ENCODE results near the gene CDH4. TPM values are rescaled to one million over a fixed set of nuclear protein-coding genes. Genes with fewer than 3 reads are reported as not detected.

The CDH4 gene
- total RNA-seq, 2 donors from 2014 or later: 0.07 to 0.94 TPM

GRCh38 chr20:61516346-61517208 lies 264.5 kb downstream of the CDH4 start:
- TF ChIP-seq CTCF (IDR thresholded peaks at IDR 0.05): no peak
- H3K4me1 ChIP-seq: no peaks in the 10 kb centered on the region
- H3K36me3 ChIP-seq: no peaks in the 10 kb centered on the region
- DNase-seq (ENCODE audit: low spot score): no peak
- H3K4me3 ChIP-seq: no peak overlapping the region
- no peaks in the 10 kb centered on the region for H3K9me3 ChIP-seq
- H3K27ac ChIP-seq: no peak overlapping the region
- H3K27me3 ChIP-seq: no peaks in the 10 kb centered on the region

DNA sequence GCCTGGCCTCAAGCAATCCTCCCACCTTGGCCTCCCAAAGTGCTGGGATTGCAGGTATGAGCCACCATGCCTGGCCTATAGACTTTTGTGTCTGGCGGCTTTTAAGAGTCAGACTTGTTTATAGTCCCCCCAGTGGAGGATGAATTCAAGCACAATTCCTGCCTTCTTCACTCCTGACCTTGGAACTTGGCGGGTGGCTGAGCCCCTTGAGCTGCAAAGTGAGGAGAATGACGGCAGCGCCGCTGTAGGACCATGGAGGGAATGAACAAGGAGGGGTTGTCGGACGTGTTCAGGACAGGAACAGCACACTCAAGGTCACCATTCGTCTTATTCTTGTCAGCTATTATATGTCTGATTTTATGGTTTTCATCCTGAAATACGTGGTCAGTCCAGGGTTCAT lies 265.4 kb downstream of the CDH4 start:
- DNase-seq (ENCODE audit: low spot score): no peak
- TF ChIP-seq CTCF (IDR thresholded peaks at IDR 0.05): no peak
- no peaks in the 10 kb centered on the region for H3K4me1 ChIP-seq
- no peaks in the 10 kb centered on the region for H3K36me3 ChIP-seq
- H3K27ac ChIP-seq: no peak overlapping the region
- no peaks in the 10 kb centered on the region for H3K9me3 ChIP-seq
- no peaks in the 10 kb centered on the region for H3K27me3 ChIP-seq
- no peak overlapping the region for H3K4me3 ChIP-seq

DNA sequence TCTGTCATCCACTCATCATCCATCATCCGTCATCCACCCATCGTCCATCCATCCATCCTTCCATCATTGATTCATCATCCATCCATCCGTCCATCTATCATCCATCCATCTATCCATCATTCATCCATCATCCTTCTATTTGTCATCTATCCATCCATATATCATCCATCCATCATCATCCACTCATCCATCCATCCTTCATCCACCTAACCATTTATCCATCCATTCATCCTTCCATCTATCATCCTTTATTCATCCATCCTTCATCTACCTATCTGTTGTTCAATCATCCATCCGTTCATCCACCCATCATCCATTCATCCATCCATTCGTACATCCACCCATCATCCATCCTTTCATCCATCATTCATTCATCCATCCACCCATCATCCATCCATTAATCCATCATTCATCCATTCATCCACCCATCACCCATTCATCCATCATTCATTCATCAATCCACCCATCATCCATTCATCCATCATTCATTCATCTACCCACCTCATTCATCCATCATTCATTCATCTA lies 266.4 kb downstream of the CDH4 start:
- no peaks in the 10 kb centered on the region for H3K36me3 ChIP-seq
- no peak overlapping the region for H3K4me3 ChIP-seq
- H3K4me1 ChIP-seq: no peaks in the 10 kb centered on the region
- DNase-seq (ENCODE audit: low spot score): no peak
- TF ChIP-seq CTCF (IDR thresholded peaks at IDR 0.05): no peak
- H3K27me3 ChIP-seq: no peaks in the 10 kb centered on the region
- H3K27ac ChIP-seq: no peak overlapping the region
- no peaks in the 10 kb centered on the region for H3K9me3 ChIP-seq

- Histone ChIP-seq H3K4me3 (no peak overlapping the region), H3K4me1 (no peaks in the 10 kb centered on the region), H3K36me3 (no peaks in the 10 kb centered on the region), H3K27ac (no peak overlapping the region), H3K9me3 (no peaks in the 10 kb centered on the region), H3K27me3 (no peaks in the 10 kb centered on the region)
- DNase-seq (ENCODE audit: low spot score): no peak
- TF ChIP-seq CTCF (IDR thresholded peaks at IDR 0.05): no peak
Measured at GRCh38 chr20:61519488-61519887, 267.4 kb downstream of the CDH4 start.

- Histone ChIP-seq H3K27ac (no peak overlapping the region), H3K4me3 (no peak overlapping the region), H3K4me1 (no peaks in the 10 kb centered on the region), H3K27me3 (no peaks in the 10 kb centered on the region), H3K9me3 (no peaks in the 10 kb centered on the region), H3K36me3 (no peaks in the 10 kb centered on the region)
- TF ChIP-seq CTCF (IDR thresholded peaks at IDR 0.05): no peak
- DNase-seq (ENCODE audit: low spot score): no peak
Measured at GRCh38 chr20:61520076-61520892, 268.2 kb downstream of the CDH4 start.
